ENCODE measurements around the gene KRTAP25-1. TPM values are rescaled to one million over a fixed set of nuclear protein-coding genes. Genes with fewer than 3 reads are reported as not detected.

The KRTAP25-1 gene
- total RNA-seq, 4 donors from 2014 or later = not detected

- DNase-seq = no peak
- no peak for TF ChIP-seq CTCF (IDR thresholded peaks at IDR 0.05)
- TF ChIP-seq POLR2A (IDR thresholded peaks at IDR 0.05) = no peak
- Histone ChIP-seq H3K27me3 (no peaks in the 10 kb centered on the region), H3K27ac (no peak overlapping the region), H3K9me3 (no peaks in the 10 kb centered on the region), H3K4me1 (no peaks in the 10 kb centered on the region), H3K4me3 (no peak overlapping the region), H3K36me3 (no peaks in the 10 kb centered on the region)
- intact Hi-C loops (cut with DNase I) = no loop called here
- 75 to 82% methylated on average over 1 of the region's 1 CpG for WGBS, 2 donors
These were observed 37.5 kb downstream of the KRTAP25-1 start for GRCh38 chr21:30251781-30252180.

GRCh38 chr21:30249936-30250335, 39.4 kb downstream of the KRTAP25-1 start:
- intact Hi-C loops (cut with DNase I) = no loop called here
- H3K9me3 ChIP-seq = no peaks in the 10 kb centered on the region
- 47 to 89% methylated on average over 3 of the region's 3 CpGs for WGBS, 2 donors
- no peaks in the 10 kb centered on the region for H3K4me1 ChIP-seq
- H3K4me3 ChIP-seq = no peak overlapping the region
- TF ChIP-seq CTCF (IDR thresholded peaks at IDR 0.05) (no peak), POLR2A (IDR thresholded peaks at IDR 0.05) (no peak)
- no peaks in the 10 kb centered on the region for H3K27me3 ChIP-seq
- no peak for DNase-seq
- no peaks in the 10 kb centered on the region for H3K36me3 ChIP-seq
- no peak overlapping the region for H3K27ac ChIP-seq

- no peaks in the 10 kb centered on the region for H3K9me3 ChIP-seq
- no peaks in the 10 kb centered on the region for H3K27me3 ChIP-seq
- intact Hi-C loops (cut with DNase I) = no loop called here
- WGBS, 2 donors = 84 to 89% methylated on average over 9 of the region's 9 CpGs
- no peak for DNase-seq
- TF ChIP-seq POLR2A (IDR thresholded peaks at IDR 0.05) (no peak), CTCF (IDR thresholded peaks at IDR 0.05) (no peak)
- H3K4me3 ChIP-seq = no peak overlapping the region
- no peaks in the 10 kb centered on the region for H3K4me1 ChIP-seq
- no peak overlapping the region for H3K27ac ChIP-seq
- no peaks in the 10 kb centered on the region for H3K36me3 ChIP-seq
These were observed 40.5 kb downstream of the KRTAP25-1 start for GRCh38 chr21:30248844-30249243.

DNA sequence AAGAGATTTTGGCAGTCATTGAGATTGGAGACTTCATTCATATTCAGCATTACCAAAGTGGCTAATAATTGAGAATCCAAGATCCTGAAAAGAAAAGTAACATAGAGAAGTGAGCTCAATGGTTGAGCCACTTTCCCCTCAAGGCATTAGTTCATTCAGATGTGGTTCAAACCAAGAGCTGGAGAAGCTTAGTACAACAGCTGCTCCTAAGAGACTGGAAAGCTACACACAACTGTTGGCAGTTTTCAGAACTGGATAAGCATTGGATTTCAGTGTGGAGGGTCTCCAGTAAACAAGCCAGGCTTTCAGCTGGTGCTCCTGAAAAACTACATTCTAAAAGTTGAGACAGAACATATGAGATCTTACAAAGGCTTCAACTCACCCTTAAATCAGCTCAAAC, 44.3 kb downstream of the KRTAP25-1 start:
- DNase-seq = no peak
- Histone ChIP-seq H3K4me3 (no peak overlapping the region), H3K36me3 (no peaks in the 10 kb centered on the region), H3K27ac (no peak overlapping the region), H3K27me3 (no peaks in the 10 kb centered on the region), H3K9me3 (no peaks in the 10 kb centered on the region), H3K4me1 (no peaks in the 10 kb centered on the region)
- intact Hi-C loops (cut with DNase I) = no loop called here
- TF ChIP-seq POLR2A (IDR thresholded peaks at IDR 0.05) = no peak

GRCh38 chr21:30243691-30244090, 45.6 kb downstream of the KRTAP25-1 start:
- Histone ChIP-seq H3K36me3 (no peaks in the 10 kb centered on the region), H3K27ac (no peak overlapping the region), H3K4me3 (no peak overlapping the region), H3K27me3 (no peaks in the 10 kb centered on the region), H3K4me1 (no peaks in the 10 kb centered on the region), H3K9me3 (no peaks in the 10 kb centered on the region)
- no peak for DNase-seq
- intact Hi-C loops (cut with DNase I) = no loop called here
- TF ChIP-seq CTCF (IDR thresholded peaks at IDR 0.05) = no peak
- no peak for TF ChIP-seq POLR2A (IDR thresholded peaks at IDR 0.05)

GRCh38 chr21:30240661-30241060, 48.7 kb downstream of the KRTAP25-1 start:
- WGBS, 2 donors = 32 to 42% methylated on average over 3 of the region's 3 CpGs

More at GRCh38 chr21:30240661-30241060, 48.7 kb downstream of the KRTAP25-1 start:
- Histone ChIP-seq H3K9me3 (no peaks in the 10 kb centered on the region), H3K27me3 (no peaks in the 10 kb centered on the region), H3K4me1 (no peaks in the 10 kb centered on the region), H3K27ac (no peak overlapping the region), H3K4me3 (no peak overlapping the region), H3K36me3 (no peaks in the 10 kb centered on the region)
- no peak for TF ChIP-seq POLR2A (IDR thresholded peaks at IDR 0.05)
- TF ChIP-seq CTCF (IDR thresholded peaks at IDR 0.05) = no peak
- intact Hi-C loops (cut with DNase I) = no loop called here
- no peak for DNase-seq
